ENCODE measurements around the gene TNNT2. TPM values are rescaled to one million over a fixed set of nuclear protein-coding genes. Genes with fewer than 3 reads are reported as not detected.

Gene TNNT2
- total and polyA plus RNA-seq, 12 donors, result 5,905 to 31,279 (median 7,605) TPM

GRCh38 chr1:201363467-201363866 is 14.0 kb downstream of the TNNT2 start:
- Histone ChIP-seq H3K4me3 (no peak overlapping the region), H3K36me3 (peaks cover 0 to 95% (median 27%) of the 10 kb centered on the region in 9 donors), H3K27me3 (no peaks in the 10 kb centered on the region), H3K9me3 (no peaks in the 10 kb centered on the region), H3K27ac (peak overlapping the region in 6 of 10 donors; percentile 9 to 68 (median 18)), H3K4me1 (peaks cover 0 to 42% (median 6%) of the 10 kb centered on the region in 9 donors)
- TF ChIP-seq CTCF (IDR thresholded peaks at IDR 0.05), result no peak
- ATAC-seq (no peak), DNase-seq (no peak)
- intact Hi-C loops (cut with DNase I), result loop anchor here in 5 of 10 donors (2.0 to 5.0 kb wide), 2 partner anchors 107 to 111 kb away; no protein-coding TSS in a partner anchor
- 37 to 46% methylated on average over 8 of the region's 8 CpGs for WGBS, 2 donors

- DNase-seq, result no peak
- no peak for ATAC-seq
- Histone ChIP-seq H3K4me3 (no peak overlapping the region), H3K27me3 (no peaks in the 10 kb centered on the region), H3K9me3 (no peaks in the 10 kb centered on the region), H3K36me3 (peaks cover 0 to 89% (median 22%) of the 10 kb centered on the region in 9 donors), H3K27ac (peak overlapping the region in 5 of 10 donors; percentile 9 to 68 (median 19)), H3K4me1 (peaks cover 0 to 36% (median 5%) of the 10 kb centered on the region in 9 donors)
- intact Hi-C loops (cut with DNase I), result loop anchor here in 5 of 10 donors (2.0 to 5.0 kb wide), 2 partner anchors 106 to 111 kb away; no protein-coding TSS in a partner anchor
- 80 to 90% methylated on average over 3 of the region's 3 CpGs for WGBS, 2 donors
- TF ChIP-seq CTCF (IDR thresholded peaks at IDR 0.05), result no peak
Measured at GRCh38 chr1:201362906-201363305, 14.6 kb downstream of the TNNT2 start.

- intact Hi-C loops (cut with DNase I), result loop anchor here in 8 of 10 donors (1.0 to 5.0 kb wide), 4 partner anchors 105 to 110 kb away; no protein-coding TSS in a partner anchor
- peaks cover 0 to 35% (median 5%) of the 10 kb centered on the region in 9 donors for H3K4me1 ChIP-seq
- peak overlapping the region in 2 of 10 donors; percentile 7 to 68 for H3K27ac ChIP-seq
- H3K27me3 ChIP-seq, result no peaks in the 10 kb centered on the region
- WGBS, 2 donors, result 47 to 49% methylated on average over 10 of the region's 10 CpGs
- TF ChIP-seq CTCF (IDR thresholded peaks at IDR 0.05), result peak; percentile 59 to 82 (median 73)
- no peak for DNase-seq
- ATAC-seq, result peak in 5 of 8 donors; percentile 1 to 23 (median 16)
- peaks cover 0 to 79% (median 21%) of the 10 kb centered on the region in 9 donors for H3K36me3 ChIP-seq
- H3K9me3 ChIP-seq, result no peaks in the 10 kb centered on the region
- H3K4me3 ChIP-seq, result no peak overlapping the region
Measured at GRCh38 chr1:201361652-201362504, 15.6 kb downstream of the TNNT2 start.

GRCh38 chr1:201360901-201361651 is 16.4 kb downstream of the TNNT2 start:
- Histone ChIP-seq H3K27me3 (no peaks in the 10 kb centered on the region), H3K27ac (peak overlapping the region in 2 of 10 donors; percentile 7 to 13), H3K9me3 (no peaks in the 10 kb centered on the region), H3K4me1 (peaks cover 0 to 35% (median 5%) of the 10 kb centered on the region in 9 donors), H3K4me3 (no peak overlapping the region), H3K36me3 (peaks cover 0 to 75% (median 21%) of the 10 kb centered on the region in 9 donors)
- WGBS, 2 donors, result 68 to 74% methylated on average over 15 of the region's 15 CpGs
- intact Hi-C loops (cut with DNase I), result loop anchor here in 7 of 10 donors (1.0 to 5.0 kb wide), 3 partner anchors 106 to 109 kb away; no protein-coding TSS in a partner anchor
- TF ChIP-seq CTCF (IDR thresholded peaks at IDR 0.05), result no peak
- ATAC-seq (no peak), DNase-seq (no peak)

All from heart right ventricle (tissue), 16 donors.